CD4-positive, alpha-beta T cell (primary cell): ENCODE data around the gene PRSS27. TPM values are rescaled to one million over a fixed set of nuclear protein-coding genes. Genes with fewer than 3 reads are reported as not detected.

ENCODE experiments used
- ATAC-seq: fragments of 200-7000 bp; cut with Tn5 transposase; one replicate; pipeline ENCODE4 v1.10.0; 2022; ENCODE audit warnings: mild to moderate bottlenecking; ENCODE audit not compliant: poor library complexity
- CTCF ChIA-PET: fragments of 350-600 bp; sonication (Branson Sonifier 250); formaldehyde crosslinking; loops from one replicate; lab custom pipeline; 2021; ENCODE audit warnings: antibody characterized with exemption, inconsistent platforms; lab: Charles Lee
- POLR2A ChIA-PET: fragments of 350-600 bp; sonication (Branson Sonifier 250); formaldehyde crosslinking; loops from one replicate; lab custom pipeline; 2021; ENCODE audit warnings: antibody characterized with exemption, inconsistent platforms; lab: Charles Lee
- DNase-seq, 14 experiments: peaks; one replicate each; pipeline ENCODE4 v3.0.0-alpha.2; 2013 to 2020; ENCODE audit warnings: mixed read lengths in 2 of 14
- H3K27ac ChIP-seq, 2 donors: one replicate each; pipeline versions ENCODE4 v1.5.1 to v1.7.0; 2013; ENCODE audit warnings: low read length in 2 of 2, low read depth in 1 of 2, mild to moderate bottlenecking in 1 of 2
- H3K27me3 ChIP-seq, 2 experiments: 1 replicate in 1 of 2; 2 replicates in 1 of 2; pipeline versions ENCODE4 v1.6.1 to v1.7.0; 2013; ENCODE audit warnings: low read length in 2 of 2, control low read depth in 1 of 2, mild to moderate bottlenecking in 1 of 2, moderate library complexity in 1 of 2; ENCODE audit not compliant: insufficient read depth in 2 of 2, control insufficient read depth in 1 of 2
- H3K36me3 ChIP-seq: one replicate; pipeline ENCODE4 v1.6.1; 2013; ENCODE audit warnings: low read length, control low read depth; ENCODE audit not compliant: insufficient read depth
- H3K4me1 ChIP-seq: one replicate; pipeline ENCODE4 v1.6.1; 2013; ENCODE audit warnings: low read length, control low read depth; ENCODE audit not compliant: insufficient read depth
- H3K4me3 ChIP-seq: one replicate; pipeline ENCODE4 v1.5.1; 2013; ENCODE audit warnings: mild to moderate bottlenecking, low read length, moderate library complexity
- H3K9me3 ChIP-seq, 2 experiments: 1 replicate in 1 of 2; 2 replicates in 1 of 2; pipeline versions ENCODE4 v1.6.1 to v1.7.0; 2013; ENCODE audit warnings: low read length in 2 of 2, mild to moderate bottlenecking in 2 of 2, control low read depth in 1 of 2, moderate library complexity in 1 of 2; ENCODE audit not compliant: control insufficient read depth in 1 of 2, insufficient read depth in 1 of 2
- H3K27ac Mint-ChIP-seq: one replicate; pipeline ENCODE4 v1.8.0; 2020; ENCODE audit warnings: mixed read lengths
- H3K27me3 Mint-ChIP-seq: one replicate; pipeline ENCODE4 v1.8.0; 2021; ENCODE audit warnings: mixed read lengths
- H3K36me3 Mint-ChIP-seq: one replicate; pipeline ENCODE4 v1.8.0; 2021; ENCODE audit warnings: low read depth, mixed read lengths
- H3K4me1 Mint-ChIP-seq: one replicate; pipeline ENCODE4 v1.8.0; 2021; ENCODE audit warnings: low read depth, mixed read lengths
- H3K4me3 Mint-ChIP-seq: one replicate; pipeline ENCODE4 v1.8.0; 2020; ENCODE audit warnings: mild to moderate bottlenecking, mixed read lengths
- H3K9me3 Mint-ChIP-seq: one replicate; pipeline ENCODE4 v1.8.0; 2020; ENCODE audit warnings: mixed read lengths
- intact Hi-C, 2 experiments: fragments of 100-400 bp; cut with DNase I in 1 of 2; cut with micrococcal nuclease in 1 of 2; formaldehyde crosslinking; loops; one replicate each; pipeline versions ENCODE4 v1.15.1 to v1.9.0; 2023 to 2025; cut with DNase I, micrococcal nuclease
- total RNA-seq, 174 experiments: library from RNA in 2 of 174; stranded (reverse) in 2 of 174; gene quantifications; one replicate each; pipeline ENCODE4 v1.2.3 and lab custom pipeline; 2021 to 2026
- TF ChIP-seq, protein P1 (sequence below): fragments of 200-600 bp; IDR thresholded peaks from one replicate; pipeline ENCODE4 v1.8.0; 2022; ENCODE audit warnings: antibody characterized with exemption, mild to moderate bottlenecking

The PRSS27 gene
- total RNA-seq, 2 experiments from 2014 or later, result 0.28 to 0.44 TPM

DNA sequence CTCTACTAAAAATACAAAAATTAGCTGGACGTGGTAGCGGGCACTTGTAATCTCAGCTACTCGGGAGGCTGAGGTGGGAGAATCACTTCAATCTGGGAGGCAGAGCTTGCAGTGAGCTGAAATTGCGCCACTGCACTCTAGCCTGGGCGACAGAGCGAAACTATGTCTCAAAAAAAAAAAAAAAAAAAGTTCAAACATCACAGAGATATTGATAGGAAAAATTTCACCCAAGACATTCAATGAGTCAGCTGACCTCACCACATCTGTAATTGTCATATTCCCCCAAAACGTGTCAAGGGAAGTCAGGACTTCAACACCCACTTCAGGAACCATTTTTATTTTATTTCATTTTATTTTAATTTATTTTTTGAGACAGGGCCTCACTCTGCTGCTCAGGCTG lies 8.0 kb upstream of the PRSS27 start:
- Histone ChIP-seq H3K9me3 (no peaks in the 10 kb centered on the region), H3K4me3 (no peak overlapping the region), H3K27ac (no peak overlapping the region), H3K27me3 (peaks cover 2 to 3% of the 10 kb centered on the region in 2 experiments), H3K4me1 (no peaks in the 10 kb centered on the region), H3K36me3 (no peaks in the 10 kb centered on the region)
- TF ChIP-seq, protein P1, sequence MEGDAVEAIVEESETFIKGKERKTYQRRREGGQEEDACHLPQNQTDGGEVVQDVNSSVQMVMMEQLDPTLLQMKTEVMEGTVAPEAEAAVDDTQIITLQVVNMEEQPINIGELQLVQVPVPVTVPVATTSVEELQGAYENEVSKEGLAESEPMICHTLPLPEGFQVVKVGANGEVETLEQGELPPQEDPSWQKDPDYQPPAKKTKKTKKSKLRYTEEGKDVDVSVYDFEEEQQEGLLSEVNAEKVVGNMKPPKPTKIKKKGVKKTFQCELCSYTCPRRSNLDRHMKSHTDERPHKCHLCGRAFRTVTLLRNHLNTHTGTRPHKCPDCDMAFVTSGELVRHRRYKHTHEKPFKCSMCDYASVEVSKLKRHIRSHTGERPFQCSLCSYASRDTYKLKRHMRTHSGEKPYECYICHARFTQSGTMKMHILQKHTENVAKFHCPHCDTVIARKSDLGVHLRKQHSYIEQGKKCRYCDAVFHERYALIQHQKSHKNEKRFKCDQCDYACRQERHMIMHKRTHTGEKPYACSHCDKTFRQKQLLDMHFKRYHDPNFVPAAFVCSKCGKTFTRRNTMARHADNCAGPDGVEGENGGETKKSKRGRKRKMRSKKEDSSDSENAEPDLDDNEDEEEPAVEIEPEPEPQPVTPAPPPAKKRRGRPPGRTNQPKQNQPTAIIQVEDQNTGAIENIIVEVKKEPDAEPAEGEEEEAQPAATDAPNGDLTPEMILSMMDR, result no peak
- Mint-ChIP-seq H3K27ac (no peak overlapping the region), H3K27me3 (peaks cover 10% of the 10 kb centered on the region), H3K9me3 (no peaks in the 10 kb centered on the region), H3K4me1 (no peaks in the 10 kb centered on the region), H3K36me3 (no peaks in the 10 kb centered on the region), H3K4me3 (no peak overlapping the region)
- no peak for ATAC-seq
- DNase-seq, result no peak
- ChIA-PET POLR2A (no interaction called here), CTCF (no interaction called here)
- intact Hi-C loops, result no loop called here

DNA sequence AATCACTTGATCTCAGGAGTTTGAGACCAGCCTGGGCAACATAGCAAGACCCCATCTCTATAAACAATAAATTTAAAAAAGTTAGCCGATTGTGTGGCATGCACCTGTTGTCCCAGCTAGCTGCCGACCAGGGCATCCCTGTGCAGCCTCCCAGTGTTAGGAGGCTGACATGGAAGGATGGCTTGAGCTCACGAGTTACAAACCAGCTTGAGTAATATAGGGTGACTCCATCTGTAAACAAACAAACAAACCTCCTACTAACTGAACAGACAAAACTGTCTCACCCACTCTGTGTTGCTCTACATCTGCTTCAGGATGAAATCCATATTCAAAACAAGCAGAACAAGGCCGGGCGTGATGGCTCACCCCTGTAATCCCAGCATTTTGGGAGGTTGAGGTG lies 6.9 kb upstream of the PRSS27 start:
- peaks cover 10% of the 10 kb centered on the region for H3K27me3 Mint-ChIP-seq
- Histone ChIP-seq H3K9me3 (no peaks in the 10 kb centered on the region), H3K4me1 (peaks cover under 1% of the 10 kb centered on the region), H3K4me3 (no peak overlapping the region), H3K36me3 (no peaks in the 10 kb centered on the region), H3K27ac (no peak overlapping the region), H3K27me3 (peaks cover 0 to 2% of the 10 kb centered on the region in 2 experiments)
- DNase-seq, result no peak
- H3K4me3 Mint-ChIP-seq, result no peak overlapping the region
- no peaks in the 10 kb centered on the region for H3K4me1 Mint-ChIP-seq
- H3K9me3 Mint-ChIP-seq, result no peaks in the 10 kb centered on the region
- H3K27ac Mint-ChIP-seq, result no peak overlapping the region
- no peaks in the 10 kb centered on the region for H3K36me3 Mint-ChIP-seq
- ChIA-PET POLR2A (no interaction called here), CTCF (no interaction called here)
- no peak for ATAC-seq
- intact Hi-C loops, result no loop called here
- TF ChIP-seq, protein P1, result no peak

DNA sequence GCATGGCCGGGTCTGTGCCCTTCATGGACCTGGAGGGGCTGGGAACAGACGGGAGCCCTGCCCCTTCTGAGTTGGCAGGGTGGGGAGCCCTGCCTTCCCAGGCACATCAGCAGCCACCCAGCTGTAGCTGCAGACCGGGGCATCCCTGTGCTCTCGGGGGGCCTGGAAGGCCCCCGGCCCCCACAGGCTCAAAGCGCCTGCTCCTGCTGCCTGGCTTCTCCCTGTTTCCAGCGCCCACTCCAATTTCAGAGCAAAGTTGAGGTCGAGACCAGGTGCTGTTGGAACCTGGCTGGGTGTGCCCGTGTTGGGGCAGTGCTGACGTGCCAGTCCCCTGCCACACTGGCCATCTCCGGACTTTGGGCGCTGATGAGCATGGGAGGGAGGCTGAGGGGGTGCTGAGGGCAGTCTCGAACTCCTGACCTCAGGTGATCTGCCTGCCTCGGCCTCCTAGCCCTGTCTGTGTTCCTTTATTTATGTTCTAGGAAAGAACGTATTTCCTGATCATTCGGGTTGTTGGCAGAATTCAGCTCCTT lies 4.9 kb upstream of the PRSS27 start:
- H3K36me3 ChIP-seq, result no peaks in the 10 kb centered on the region
- ChIA-PET CTCF (no interaction called here), POLR2A (no interaction called here)
- TF ChIP-seq, protein P1, result no peak
- H3K27me3 Mint-ChIP-seq, result peaks cover 10% of the 10 kb centered on the region
- no peaks in the 10 kb centered on the region for H3K9me3 ChIP-seq
- H3K27me3 ChIP-seq, result peaks cover 0 to 2% of the 10 kb centered on the region in 2 experiments
- no peaks in the 10 kb centered on the region for H3K36me3 Mint-ChIP-seq
- H3K4me1 Mint-ChIP-seq, result no peaks in the 10 kb centered on the region
- intact Hi-C loops, result loop anchor here in 1 of 2 experiments (5.0 kb wide), 1 partner anchor 142 kb away; no protein-coding TSS in a partner anchor
- no peak overlapping the region for H3K4me3 Mint-ChIP-seq
- peaks cover 13% of the 10 kb centered on the region for H3K4me1 ChIP-seq
- no peak overlapping the region for H3K27ac ChIP-seq
- H3K9me3 Mint-ChIP-seq, result no peaks in the 10 kb centered on the region
- no peak overlapping the region for H3K4me3 ChIP-seq
- no peak overlapping the region for H3K27ac Mint-ChIP-seq
- no peak for ATAC-seq
- DNase-seq, result no peak
